Ascending aorta (tissue), 2 donors: ENCODE measurements around the gene TOM1L1. TPM values are rescaled to one million over a fixed set of nuclear protein-coding genes. Genes with fewer than 3 reads are reported as not detected.

ENCODE experiments used
- DNase-seq, 2 donors: peaks; one replicate each; pipeline ENCODE4 v3.0.0-alpha.2; 2019; ENCODE audit warnings: low spot score in 2 of 2
- H3K27ac ChIP-seq, 2 donors: fragments of 200-600 bp; sonication (generic); one replicate each; pipeline ENCODE4 v1.5.1; 2016 to 2017; ENCODE audit warnings: mild to moderate bottlenecking in 1 of 2
- H3K27me3 ChIP-seq: fragments of 200-600 bp; sonication (generic); one replicate; pipeline ENCODE4 v1.5.1; 2017
- H3K36me3 ChIP-seq, 2 donors: fragments of 200-600 bp; sonication (generic); one replicate each; pipeline ENCODE4 v1.5.1; 2016
- H3K4me1 ChIP-seq, 2 donors: fragments of 200-600 bp; sonication (generic); one replicate each; pipeline ENCODE4 v1.5.1; 2016 to 2017; ENCODE audit warnings: mild to moderate bottlenecking in 1 of 2
- H3K4me3 ChIP-seq, 2 donors: fragments of 200-600 bp; sonication (generic); one replicate each; pipeline ENCODE4 v1.5.1; 2016 to 2017; ENCODE audit warnings: mild to moderate bottlenecking in 1 of 2
- H3K9me3 ChIP-seq, 2 donors: fragments of 200-600 bp; sonication (generic); one replicate each; pipeline ENCODE4 v1.5.1; 2016
- intact Hi-C: fragments of 100-400 bp; cut with DNase I; formaldehyde crosslinking; loops from one replicate; pipeline ENCODE4 v1.15.1; 2023
- total RNA-seq: library from RNA; depleted of rRNA; stranded (reverse); fragments of >200 nt; gene quantifications from one replicate; pipeline ENCODE4 v1.1.0, GENCODE V29; 2016
- TF ChIP-seq, protein P1 (sequence below), 3 experiments: fragments of 200-600 bp in 2 of 3; fragments of 450-650 bp in 1 of 3; sonication (generic) in 2 of 3; IDR thresholded peaks; one replicate each; pipeline ENCODE4 v1.5.1; 2016 to 2019; ENCODE audit warnings: antibody characterized with exemption in 3 of 3, mild to moderate bottlenecking in 1 of 3, moderate library complexity in 1 of 3

Gene TOM1L1
- total RNA-seq, 1 donor from 2014 or later, result 31.0 TPM

DNA sequence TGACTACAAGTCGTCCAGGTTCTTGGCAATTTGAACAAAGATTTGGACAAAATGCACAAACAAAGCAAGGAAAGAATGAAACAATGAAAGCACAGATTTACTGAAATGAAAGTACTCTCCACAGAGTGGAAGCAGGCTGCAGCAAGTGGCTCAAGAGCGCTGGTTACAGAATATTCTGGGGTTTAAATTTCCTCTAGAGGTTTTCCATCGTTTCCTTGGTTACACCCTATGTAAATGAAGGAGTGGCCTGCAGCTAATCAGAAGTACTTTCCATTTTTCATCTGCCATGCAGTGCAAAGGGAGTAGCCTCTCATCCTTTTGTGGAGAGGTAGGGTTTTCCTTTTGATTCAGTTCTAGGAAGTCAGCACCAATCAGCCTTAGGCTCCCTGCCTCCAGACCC lies 79.7 kb downstream of the TOM1L1 start:
- DNase-seq, result no peak
- H3K27me3 ChIP-seq, result no peaks in the 10 kb centered on the region
- no peak overlapping the region for H3K27ac ChIP-seq
- TF ChIP-seq, protein P1, sequence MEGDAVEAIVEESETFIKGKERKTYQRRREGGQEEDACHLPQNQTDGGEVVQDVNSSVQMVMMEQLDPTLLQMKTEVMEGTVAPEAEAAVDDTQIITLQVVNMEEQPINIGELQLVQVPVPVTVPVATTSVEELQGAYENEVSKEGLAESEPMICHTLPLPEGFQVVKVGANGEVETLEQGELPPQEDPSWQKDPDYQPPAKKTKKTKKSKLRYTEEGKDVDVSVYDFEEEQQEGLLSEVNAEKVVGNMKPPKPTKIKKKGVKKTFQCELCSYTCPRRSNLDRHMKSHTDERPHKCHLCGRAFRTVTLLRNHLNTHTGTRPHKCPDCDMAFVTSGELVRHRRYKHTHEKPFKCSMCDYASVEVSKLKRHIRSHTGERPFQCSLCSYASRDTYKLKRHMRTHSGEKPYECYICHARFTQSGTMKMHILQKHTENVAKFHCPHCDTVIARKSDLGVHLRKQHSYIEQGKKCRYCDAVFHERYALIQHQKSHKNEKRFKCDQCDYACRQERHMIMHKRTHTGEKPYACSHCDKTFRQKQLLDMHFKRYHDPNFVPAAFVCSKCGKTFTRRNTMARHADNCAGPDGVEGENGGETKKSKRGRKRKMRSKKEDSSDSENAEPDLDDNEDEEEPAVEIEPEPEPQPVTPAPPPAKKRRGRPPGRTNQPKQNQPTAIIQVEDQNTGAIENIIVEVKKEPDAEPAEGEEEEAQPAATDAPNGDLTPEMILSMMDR (IDR thresholded peaks at IDR 0.05), result no peak
- peaks cover 0 to 14% of the 10 kb centered on the region in 2 donors for H3K4me1 ChIP-seq
- H3K4me3 ChIP-seq, result no peak overlapping the region
- H3K9me3 ChIP-seq, result peaks cover 7 to 10% of the 10 kb centered on the region in 2 donors
- intact Hi-C loops, result no loop called here
- no peaks in the 10 kb centered on the region for H3K36me3 ChIP-seq

DNA sequence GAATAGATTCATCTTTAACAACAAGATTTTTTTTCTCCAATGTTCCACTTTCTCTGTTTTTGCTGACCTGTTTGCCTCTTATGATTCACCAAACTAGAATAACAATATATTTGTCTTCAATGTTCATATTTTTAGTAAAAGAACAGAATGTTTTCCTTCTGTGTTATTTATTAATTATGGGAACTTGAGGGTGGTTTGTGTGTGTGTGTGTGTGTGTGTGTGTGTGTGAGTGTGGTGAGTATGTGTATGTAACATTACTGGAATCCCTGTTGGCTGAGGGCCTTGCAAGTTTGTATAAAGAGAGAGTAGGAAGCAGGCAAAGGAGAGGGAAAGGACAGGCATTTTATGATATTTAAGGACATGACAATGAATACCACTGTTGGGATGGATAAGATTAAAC lies 81.7 kb downstream of the TOM1L1 start:
- intact Hi-C loops, result no loop called here
- H3K4me1 ChIP-seq, result peaks cover 0 to 14% of the 10 kb centered on the region in 2 donors
- peak in 1 of 2 donors; percentile 78 for DNase-seq
- no peak overlapping the region for H3K4me3 ChIP-seq
- TF ChIP-seq, protein P1 (IDR thresholded peaks at IDR 0.05), result no peak
- H3K27ac ChIP-seq, result peak overlapping the region; percentile 62 to 69
- no peaks in the 10 kb centered on the region for H3K27me3 ChIP-seq
- peaks cover 7 to 10% of the 10 kb centered on the region in 2 donors for H3K9me3 ChIP-seq
- H3K36me3 ChIP-seq, result no peaks in the 10 kb centered on the region

DNA sequence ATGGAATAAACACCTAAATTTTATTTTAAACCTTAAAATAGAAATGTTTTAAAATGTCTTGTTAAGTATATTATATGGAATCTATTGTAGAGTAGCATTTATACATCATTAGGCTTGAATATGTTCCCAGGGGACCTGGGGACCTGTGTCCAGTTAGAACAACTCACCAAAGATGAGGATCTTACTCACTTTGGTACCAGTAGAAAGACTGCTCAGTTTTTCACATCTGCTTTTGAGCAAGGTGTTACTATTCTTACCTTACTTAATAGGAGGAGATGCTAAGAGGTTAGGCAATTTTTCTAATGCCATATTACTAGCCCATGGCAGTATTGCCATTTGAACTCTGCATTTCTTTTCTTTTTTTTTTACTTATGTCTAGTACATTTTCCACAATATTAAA lies 82.6 kb downstream of the TOM1L1 start:
- Histone ChIP-seq H3K9me3 (peaks cover 7 to 10% of the 10 kb centered on the region in 2 donors), H3K4me3 (no peak overlapping the region), H3K27me3 (no peaks in the 10 kb centered on the region), H3K27ac (peak overlapping the region; percentile 62 to 69), H3K4me1 (peaks cover 0 to 14% of the 10 kb centered on the region in 2 donors), H3K36me3 (no peaks in the 10 kb centered on the region)
- intact Hi-C loops, result no loop called here
- TF ChIP-seq, protein P1 (IDR thresholded peaks at IDR 0.05), result no peak
- DNase-seq, result no peak

DNA sequence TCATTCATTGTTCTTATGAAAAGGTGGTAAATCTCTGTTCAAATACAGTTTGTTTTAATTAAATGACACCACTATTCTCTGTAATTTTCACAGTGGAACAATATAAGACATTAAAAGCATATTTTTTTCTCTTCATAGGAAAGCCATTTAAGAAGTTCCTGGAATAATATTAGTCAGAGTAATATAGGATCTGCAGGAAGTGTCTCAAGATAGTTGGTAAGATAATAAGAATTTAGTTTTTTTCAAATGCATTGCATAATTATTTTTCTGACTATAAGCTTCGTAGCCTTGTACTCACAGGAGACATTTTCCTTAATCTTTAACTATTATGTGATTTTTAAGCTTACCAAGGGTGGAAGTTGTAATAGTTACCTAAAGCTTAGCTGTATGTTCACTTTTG lies 84.8 kb downstream of the TOM1L1 start:
- no peak for DNase-seq
- peaks cover 0 to 14% of the 10 kb centered on the region in 2 donors for H3K4me1 ChIP-seq
- no peaks in the 10 kb centered on the region for H3K36me3 ChIP-seq
- H3K27ac ChIP-seq, result no peak overlapping the region
- no peak overlapping the region for H3K4me3 ChIP-seq
- H3K9me3 ChIP-seq, result peaks cover 4 to 5% of the 10 kb centered on the region in 2 donors
- TF ChIP-seq, protein P1 (IDR thresholded peaks at IDR 0.05), result no peak
- intact Hi-C loops, result no loop called here
- H3K27me3 ChIP-seq, result no peaks in the 10 kb centered on the region

DNA sequence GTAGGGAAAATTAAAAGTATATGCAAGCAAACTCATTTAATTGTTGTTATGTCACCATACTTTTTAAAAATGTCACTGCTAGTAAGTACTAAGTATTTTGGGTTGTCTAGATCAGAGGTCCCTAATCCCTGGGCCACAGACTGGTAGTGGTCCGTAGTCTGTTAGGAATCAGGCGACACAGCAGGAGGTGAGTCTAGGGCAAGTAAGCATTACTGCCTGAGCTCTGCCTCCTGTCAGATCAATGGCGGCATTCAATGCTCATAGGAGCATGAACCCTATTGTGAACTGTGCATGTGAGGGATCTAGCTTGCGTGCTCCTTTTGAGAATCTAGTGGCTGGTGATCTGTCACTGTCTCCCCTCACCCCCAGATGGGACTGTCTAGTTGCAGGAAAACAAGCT lies 89.5 kb downstream of the TOM1L1 start:
- TF ChIP-seq, protein P1 (IDR thresholded peaks at IDR 0.05), result no peak

DNA sequence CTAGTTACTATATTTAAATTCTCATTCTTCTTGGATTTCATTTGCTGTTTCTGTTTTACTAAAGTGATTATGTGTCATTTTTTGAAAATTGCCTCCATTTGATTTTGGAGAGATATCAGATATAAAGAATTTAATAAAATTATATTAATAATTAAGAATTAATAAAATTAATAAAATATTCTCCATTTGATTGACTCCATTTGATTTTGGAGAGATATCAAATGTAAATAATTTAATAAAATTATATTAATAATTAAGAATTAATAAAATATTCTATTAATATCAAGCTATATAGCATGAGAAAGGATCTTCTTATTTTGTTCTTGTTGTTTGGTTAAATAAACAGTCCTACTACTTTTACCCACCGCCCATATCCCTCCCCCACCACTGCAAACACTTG lies 90.9 kb downstream of the TOM1L1 start:
- H3K9me3 ChIP-seq, result no peaks in the 10 kb centered on the region
- TF ChIP-seq, protein P1 (IDR thresholded peaks at IDR 0.05), result no peak
- intact Hi-C loops, result no loop called here
- H3K27me3 ChIP-seq, result no peaks in the 10 kb centered on the region
- no peak overlapping the region for H3K27ac ChIP-seq
- H3K4me3 ChIP-seq, result no peak overlapping the region
- no peak for DNase-seq
- no peaks in the 10 kb centered on the region for H3K4me1 ChIP-seq
- no peaks in the 10 kb centered on the region for H3K36me3 ChIP-seq

More for the DNA sequence above, 89.5 kb downstream of the TOM1L1 start:
- Histone ChIP-seq H3K27ac (no peak overlapping the region), H3K36me3 (no peaks in the 10 kb centered on the region), H3K4me1 (no peaks in the 10 kb centered on the region), H3K9me3 (no peaks in the 10 kb centered on the region), H3K27me3 (no peaks in the 10 kb centered on the region), H3K4me3 (no peak overlapping the region)
- intact Hi-C loops, result no loop called here
- no peak for DNase-seq
